HCT116 (cell line): ENCODE measurements around the gene CHRNA5. TPM values are rescaled to one million over a fixed set of nuclear protein-coding genes. Genes with fewer than 3 reads are reported as not detected.

Experiments
- ATAC-seq: fragments of 200-7000 bp; cut with Tn5 transposase; 2 replicates; pipeline ENCODE4 v1.9.1; 2020; ENCODE audit warnings: mild to moderate bottlenecking, moderate library complexity
- BruUV-seq: library from RNA; stranded (reverse); fragments of 400-500 nt; replicated peaks from 2 replicates; lab custom pipeline; 2021; lab: Mats Ljungman, UMichigan
- CTCF ChIA-PET: fragments of 300-600 bp; sonication (Branson Sonifier 250); formaldehyde crosslinking; loops from one replicate; lab custom pipeline; 2021; ENCODE audit warnings: antibody characterized with exemption; lab: Charles Lee
- POLR2A ChIA-PET: fragments of 300-600, 350-600 bp; sonication (Branson Sonifier 250); formaldehyde crosslinking; loops from one replicate; lab custom pipeline; 2021; ENCODE audit warnings: antibody characterized with exemption; lab: Charles Lee
- RAD21 ChIA-PET, 2 experiments: fragments of 300-600 bp; sonication (Branson Sonifier 250); formaldehyde crosslinking; loops; one replicate each; lab custom pipeline; 2023; ENCODE audit warnings: low total read pairs in 2 of 2; ENCODE audit not compliant: uncharacterized antibody in 2 of 2, unreplicated experiment in 2 of 2, low non-redundant PET in 1 of 2; lab: Charles Lee
- DNase-seq: peaks from one replicate; pipeline ENCODE4 v3.0.0-alpha.2; 2010; ENCODE audit warnings: low read depth, low spot score
- H2AFZ ChIP-seq: fragments of 200-600 bp; shearing (Covaris generic), sonication (generic); 2 replicates; pipeline ENCODE4 v1.6.1; 2017; ENCODE audit warnings: low read depth, mixed run types, mixed read lengths, antibody characterized with exemption, low read length; ENCODE audit not compliant: poor library complexity, severe bottlenecking
- H3K27ac ChIP-seq: 2 replicates; pipeline ENCODE4 v1.5.1; 2012; ENCODE audit warnings: low read depth, low read length
- H3K27me3 ChIP-seq: fragments of 200-600 bp; sonication (generic); 2 replicates; pipeline ENCODE4 v1.6.1; 2016; ENCODE audit warnings: mixed run types, low read length, mixed read lengths; ENCODE audit not compliant: insufficient read depth
- H3K36me3 ChIP-seq, 2 experiments: fragments of 200-500 bp in 1 of 2; fragments of 200-600 bp in 1 of 2; sonication (Bioruptor generic) in 1 of 2; sonication (generic) in 1 of 2; 2 replicates each; pipeline versions ENCODE4 v1.5.1 to v1.6.1; 2014 to 2016; ENCODE audit warnings: low read length in 2 of 2, inconsistent platforms in 1 of 2, mixed read lengths in 1 of 2, mixed run types in 1 of 2; ENCODE audit not compliant: insufficient read depth in 2 of 2, control insufficient read depth in 1 of 2
- H3K4me1 ChIP-seq, 2 experiments: fragments of 200-600 bp in 1 of 2; sonication (generic) in 1 of 2; 2 replicates each; pipeline versions ENCODE4 v1.5.1 to v1.6.1; 2012 to 2017; ENCODE audit warnings: low read length in 2 of 2, inconsistent platforms in 1 of 2, mild to moderate bottlenecking in 1 of 2, mixed read lengths in 1 of 2, mixed run types in 1 of 2, moderate library complexity in 1 of 2; ENCODE audit not compliant: insufficient read depth in 2 of 2, control insufficient read depth in 1 of 2
- H3K4me2 ChIP-seq: fragments of 200-600 bp; sonication (generic); 2 replicates; pipeline ENCODE4 v1.6.1; 2017; ENCODE audit warnings: mixed run types, low read length, mixed read lengths
- H3K4me3 ChIP-seq, 2 experiments: fragments of 200-600 bp in 1 of 2; sonication (generic) in 1 of 2; replicated peaks in 1 of 2; 2 replicates each; pipeline ENCODE4 v1.5.1; 2011 to 2016; ENCODE audit warnings: low read length in 2 of 2, control low read depth in 1 of 2, low read depth in 1 of 2, mild to moderate bottlenecking in 1 of 2, mixed read lengths in 1 of 2, mixed run types in 1 of 2
- H3K79me2 ChIP-seq: fragments of 200-600 bp; sonication (generic); 2 replicates; pipeline ENCODE4 v1.6.1; 2017; ENCODE audit warnings: mild to moderate bottlenecking, mixed run types, low read length, moderate library complexity, mixed read lengths; ENCODE audit not compliant: insufficient read depth
- H3K9ac ChIP-seq: fragments of 200-600 bp; sonication (generic); 2 replicates; pipeline ENCODE4 v1.6.1; 2016; ENCODE audit warnings: low read length, mixed read lengths
- H3K9me2 ChIP-seq: fragments of 200-600 bp; sonication (generic), shearing (Covaris generic); 2 replicates; pipeline ENCODE4 v1.6.1; 2017; ENCODE audit warnings: mixed run types, mild to moderate bottlenecking, moderate library complexity; ENCODE audit not compliant: insufficient read depth
- H3K9me3 ChIP-seq, 2 experiments: fragments of 200-500 bp in 1 of 2; fragments of 200-600 bp in 1 of 2; sonication (Bioruptor generic) in 1 of 2; sonication (generic) in 1 of 2; 2 replicates each; pipeline ENCODE4 v1.6.1; 2014 to 2017; ENCODE audit warnings: low read length in 2 of 2, mixed read lengths in 2 of 2, inconsistent platforms in 1 of 2, low read depth in 1 of 2, mild to moderate bottlenecking in 1 of 2, mixed run types in 1 of 2, moderate library complexity in 1 of 2; ENCODE audit not compliant: control insufficient read depth in 1 of 2, insufficient read depth in 1 of 2
- H4K20me1 ChIP-seq: fragments of 200-600 bp; sonication (generic), shearing (Covaris generic); 2 replicates; pipeline ENCODE4 v1.6.1; 2017; ENCODE audit warnings: mixed run types, mild to moderate bottlenecking, moderate library complexity; ENCODE audit not compliant: insufficient read depth
- EGR1 ChIP-seq: IDR thresholded peaks from 2 replicates; pipeline ENCODE4 v1.6.1; 2012; ENCODE audit warnings: low read depth
- MAX ChIP-seq: IDR thresholded peaks from 2 replicates; pipeline ENCODE4 v1.6.1; 2012
- POLR2A ChIP-seq: IDR thresholded peaks from 2 replicates; pipeline ENCODE4 v1.7.0; 2011; ENCODE audit warnings: borderline replicate concordance; ENCODE audit not compliant: insufficient read depth, insufficient read length; ENCODE audit errors: extremely low read depth
- POLR2AphosphoS5 ChIP-seq: IDR thresholded peaks from 2 replicates; pipeline ENCODE4 v1.6.1; 2011; ENCODE audit warnings: mild to moderate bottlenecking, low read depth, low read length, moderate library complexity
- RAD21 ChIP-seq: IDR thresholded peaks from 2 replicates; pipeline ENCODE4 v1.6.1; 2012; ENCODE audit warnings: low read depth, mild to moderate bottlenecking
- SP1 ChIP-seq: IDR thresholded peaks from 2 replicates; pipeline ENCODE4 v1.6.1; 2012; ENCODE audit warnings: low read depth
- SRF ChIP-seq: IDR thresholded peaks from 2 replicates; pipeline ENCODE4 v1.6.1; 2012; ENCODE audit warnings: low read depth
- YY1 ChIP-seq: IDR thresholded peaks from 2 replicates; pipeline ENCODE4 v1.6.1; 2011; ENCODE audit warnings: low read length, low read depth, moderate library complexity, mild to moderate bottlenecking; ENCODE audit not compliant: insufficient replicate concordance; ENCODE audit errors: extremely low read depth
- ZBTB33 ChIP-seq: IDR thresholded peaks from 2 replicates; pipeline ENCODE4 v1.6.1; 2011; ENCODE audit warnings: mild to moderate bottlenecking, low read length, moderate library complexity; ENCODE audit not compliant: insufficient replicate concordance; ENCODE audit errors: extremely low read depth
- ZFX ChIP-seq: fragments of 450-650 bp; IDR thresholded peaks from 2 replicates; pipeline ENCODE4 v1.6.1; 2017
- intact Hi-C: fragments of 100-400 bp; cut with micrococcal nuclease; formaldehyde crosslinking; loops from 2 replicates; pipeline ENCODE4 v1.10.0; 2022
- total RNA-seq: library from RNA; stranded (reverse); gene quantifications from one replicate; pipeline ENCODE4 v1.2.1, GENCODE V29; 2021; ENCODE audit not compliant: unreplicated experiment
- TF ChIP-seq, protein P1 (sequence below): IDR thresholded peaks from 2 replicates; pipeline ENCODE4 v1.6.1; 2012

CHRNA5 gene
- total RNA-seq, 1 experiment from 2014 or later, result 25.2 TPM

DNA sequence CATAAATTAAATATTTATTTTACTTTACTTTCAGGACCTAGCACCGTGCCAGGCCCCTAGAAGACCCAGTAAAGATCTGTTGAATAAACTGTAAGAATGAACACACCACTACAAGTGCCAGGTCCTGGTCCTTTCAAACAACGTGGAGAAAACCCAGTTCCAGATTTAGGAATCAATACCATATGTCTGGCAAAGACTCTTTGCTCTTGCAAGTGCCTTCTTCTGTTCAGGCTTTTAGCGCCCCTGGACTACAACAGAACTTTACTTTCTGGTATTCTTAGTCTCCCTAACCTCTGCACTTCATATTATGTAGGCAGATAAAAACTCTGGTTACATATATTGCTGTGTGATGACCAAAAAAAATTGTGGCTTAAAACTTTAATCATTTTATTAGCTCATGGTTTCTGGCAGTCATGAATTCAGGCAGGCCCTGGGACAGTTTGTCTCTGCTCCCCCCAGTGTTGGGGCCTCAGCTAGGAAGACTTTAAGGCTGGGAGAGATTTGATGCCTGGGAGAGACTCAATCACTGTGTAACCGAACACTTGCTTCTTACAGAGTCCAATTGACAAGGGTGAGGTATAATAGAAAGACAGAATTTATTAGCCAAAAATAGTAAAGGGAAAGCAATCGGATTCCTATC is 27.9 kb upstream of the CHRNA5 start:
- ChIA-PET POLR2A (no interaction called here), RAD21 (no interaction called here), CTCF (no interaction called here)
- H3K9ac ChIP-seq, result no peak overlapping the region
- BruUV-seq, result no TSS peak
- no peak overlapping the region for H3K4me2 ChIP-seq
- no peak overlapping the region for H3K27ac ChIP-seq
- no peaks in the 10 kb centered on the region for H3K9me3 ChIP-seq
- H3K4me1 ChIP-seq, result peaks cover 5 to 14% of the 10 kb centered on the region in 2 experiments; a peak in 3 of 4 replicates
- peaks cover 2 to 8% of the 10 kb centered on the region in 2 experiments for H3K36me3 ChIP-seq
- no peak for DNase-seq
- no peak overlapping the region for H3K4me3 ChIP-seq
- peaks cover 23% of the 10 kb centered on the region for H3K79me2 ChIP-seq
- no peaks in the 10 kb centered on the region for H3K9me2 ChIP-seq
- no peaks in the 10 kb centered on the region for H4K20me1 ChIP-seq
- H2AFZ ChIP-seq, result no peak overlapping the region
- no peak for ATAC-seq
- H3K27me3 ChIP-seq, result no peaks in the 10 kb centered on the region
- intact Hi-C loops, result no loop called here
- TF ChIP-seq SP1 (no peak), ZFX (no peak), POLR2A (no peak), RAD21 (no peak), YY1 (no peak), MAX (no peak), ZBTB33 (no peak), SRF (no peak), POLR2AphosphoS5 (no peak), EGR1 (no peak)
- TF ChIP-seq, protein P1, sequence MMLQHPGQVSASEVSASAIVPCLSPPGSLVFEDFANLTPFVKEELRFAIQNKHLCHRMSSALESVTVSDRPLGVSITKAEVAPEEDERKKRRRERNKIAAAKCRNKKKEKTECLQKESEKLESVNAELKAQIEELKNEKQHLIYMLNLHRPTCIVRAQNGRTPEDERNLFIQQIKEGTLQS, result no peak
